Nephron (organoid): ENCODE measurements around the gene ESRRA.
A peak's percentile ranks its signal among the peaks of the same experiment; 100 is the strongest.

Experiments
- H3K27ac Mint-ChIP-seq, 3 experiments: 2 replicates each; pipeline ENCODE4 v1.8.0; 2020; ENCODE audit warnings: mixed read lengths in 3 of 3, mild to moderate bottlenecking in 2 of 3, moderate library complexity in 1 of 3
- H3K27me3 Mint-ChIP-seq: 2 replicates; pipeline ENCODE4 v1.8.0; 2021; ENCODE audit warnings: low read depth, mild to moderate bottlenecking, moderate library complexity, mixed read lengths
- H3K36me3 Mint-ChIP-seq: 2 replicates; pipeline ENCODE4 v1.8.0; 2020; ENCODE audit warnings: low read depth, mixed read lengths
- H3K4me1 Mint-ChIP-seq: 2 replicates; pipeline ENCODE4 v1.8.0; 2020; ENCODE audit warnings: mixed read lengths
- H3K4me3 Mint-ChIP-seq, 3 experiments: 2 replicates each; pipeline ENCODE4 v1.8.0; 2020; ENCODE audit warnings: mild to moderate bottlenecking in 3 of 3, mixed read lengths in 3 of 3, moderate library complexity in 2 of 3
- H3K9me3 Mint-ChIP-seq: 2 replicates; pipeline ENCODE4 v1.8.0; 2020; ENCODE audit warnings: mixed read lengths
- CTCF ChIP-seq, 3 experiments: fragments of 200-600 bp; sonication (generic); IDR thresholded peaks; one replicate each; pipeline ENCODE4 v1.5.0; 2021; ENCODE audit warnings: antibody characterized with exemption in 3 of 3; ENCODE audit not compliant: unreplicated experiment in 3 of 3

ESRRA gene

GRCh38 chr11:64295760-64296159 lies 9.6 kb upstream of the ESRRA start:
- no peak for TF ChIP-seq CTCF (IDR thresholded peaks at IDR 0.05; ENCODE audit: unreplicated experiment in 3 of 3)
- no peak overlapping the region for H3K4me3 Mint-ChIP-seq
- H3K27ac Mint-ChIP-seq, result no peak overlapping the region
- H3K9me3 Mint-ChIP-seq, result no peaks in the 10 kb centered on the region
- H3K27me3 Mint-ChIP-seq, result peaks cover 91% of the 10 kb centered on the region
- no peaks in the 10 kb centered on the region for H3K36me3 Mint-ChIP-seq
- H3K4me1 Mint-ChIP-seq, result peaks cover 5% of the 10 kb centered on the region

- no peak for TF ChIP-seq CTCF (IDR thresholded peaks at IDR 0.05; ENCODE audit: unreplicated experiment in 3 of 3)
- H3K9me3 Mint-ChIP-seq, result no peaks in the 10 kb centered on the region
- H3K27ac Mint-ChIP-seq, result no peak overlapping the region
- H3K4me3 Mint-ChIP-seq, result no peak overlapping the region
- H3K36me3 Mint-ChIP-seq, result no peaks in the 10 kb centered on the region
- H3K27me3 Mint-ChIP-seq, result peaks cover 91% of the 10 kb centered on the region
- H3K4me1 Mint-ChIP-seq, result peaks cover 5% of the 10 kb centered on the region
These were observed 9.1 kb upstream of the ESRRA start for GRCh38 chr11:64296236-64296635.

- H3K36me3 Mint-ChIP-seq, result no peaks in the 10 kb centered on the region
- no peak for TF ChIP-seq CTCF (IDR thresholded peaks at IDR 0.05; ENCODE audit: unreplicated experiment in 3 of 3)
- no peaks in the 10 kb centered on the region for H3K9me3 Mint-ChIP-seq
- no peak overlapping the region for H3K4me3 Mint-ChIP-seq
- H3K27ac Mint-ChIP-seq, result no peak overlapping the region
- H3K27me3 Mint-ChIP-seq, result peaks cover 99% of the 10 kb centered on the region
- peaks cover 5% of the 10 kb centered on the region for H3K4me1 Mint-ChIP-seq
These were observed 8.3 kb upstream of the ESRRA start for GRCh38 chr11:64296830-64297698.

GRCh38 chr11:64297699-64298358 lies 7.5 kb upstream of the ESRRA start:
- H3K4me3 Mint-ChIP-seq, result no peak overlapping the region
- peaks cover 97% of the 10 kb centered on the region for H3K27me3 Mint-ChIP-seq
- H3K4me1 Mint-ChIP-seq, result peaks cover 5% of the 10 kb centered on the region
- H3K27ac Mint-ChIP-seq, result no peak overlapping the region
- H3K36me3 Mint-ChIP-seq, result no peaks in the 10 kb centered on the region
- TF ChIP-seq CTCF (IDR thresholded peaks at IDR 0.05; ENCODE audit: unreplicated experiment in 3 of 3), result no peak
- H3K9me3 Mint-ChIP-seq, result no peaks in the 10 kb centered on the region

GRCh38 chr11:64298966-64299846 lies 6.1 kb upstream of the ESRRA start:
- Mint-ChIP-seq H3K36me3 (no peaks in the 10 kb centered on the region), H3K27ac (no peak overlapping the region), H3K4me1 (peaks cover 7% of the 10 kb centered on the region), H3K27me3 (peaks cover 91% of the 10 kb centered on the region), H3K4me3 (peak overlapping the region; percentile 62 to 76 (median 75)), H3K9me3 (no peaks in the 10 kb centered on the region)
- TF ChIP-seq CTCF (IDR thresholded peaks at IDR 0.05; ENCODE audit: unreplicated experiment in 3 of 3), result no peak
